ENCODE measurements around the gene LMBR1.
"Not testable (repeated sequence)": the region's sequence is repeated elsewhere in the genome, so short reads cannot be mapped to it uniquely, and the experiment has no call there.

Gene LMBR1

DNA sequence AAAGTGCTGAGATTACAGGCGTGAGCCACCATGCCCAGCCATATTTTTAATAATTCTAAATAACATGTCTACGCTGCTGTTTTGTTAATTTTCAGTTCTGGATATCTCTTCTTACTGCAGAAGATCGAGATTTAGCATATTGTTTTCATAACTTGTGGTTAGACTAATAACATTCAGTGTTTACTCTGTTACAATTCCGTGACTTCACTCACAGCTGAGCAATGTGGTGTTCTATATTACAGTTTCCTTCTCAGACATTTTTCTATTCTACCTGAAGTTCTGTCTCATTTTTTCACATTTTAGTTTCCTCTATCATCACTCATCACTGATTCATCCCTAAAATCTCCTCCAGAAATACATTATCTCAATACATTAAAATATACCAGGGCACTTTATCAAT, 241.5 kb downstream of the LMBR1 start:
- no peak for FAIRE-seq

DNA sequence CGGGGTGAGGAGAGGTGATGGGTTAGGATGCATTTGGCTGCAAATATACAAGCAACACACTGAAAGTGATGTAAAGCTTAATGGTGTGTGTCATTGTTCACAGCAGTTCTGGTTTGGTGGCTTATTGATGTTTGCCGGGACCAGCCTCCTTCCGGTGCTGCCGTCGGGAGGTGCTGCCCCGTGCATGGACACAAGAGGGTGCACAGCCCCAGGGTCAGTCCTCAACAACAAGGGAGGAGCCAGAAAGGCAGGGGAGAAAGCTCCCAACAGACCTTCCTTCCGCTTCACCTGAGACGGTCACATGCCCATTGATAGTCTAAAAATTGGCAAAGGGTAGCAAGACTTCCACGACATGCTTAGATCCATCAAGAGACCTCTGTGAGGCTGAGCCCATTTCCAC, 242.9 kb downstream of the LMBR1 start:
- FAIRE-seq, result no peak

DNA sequence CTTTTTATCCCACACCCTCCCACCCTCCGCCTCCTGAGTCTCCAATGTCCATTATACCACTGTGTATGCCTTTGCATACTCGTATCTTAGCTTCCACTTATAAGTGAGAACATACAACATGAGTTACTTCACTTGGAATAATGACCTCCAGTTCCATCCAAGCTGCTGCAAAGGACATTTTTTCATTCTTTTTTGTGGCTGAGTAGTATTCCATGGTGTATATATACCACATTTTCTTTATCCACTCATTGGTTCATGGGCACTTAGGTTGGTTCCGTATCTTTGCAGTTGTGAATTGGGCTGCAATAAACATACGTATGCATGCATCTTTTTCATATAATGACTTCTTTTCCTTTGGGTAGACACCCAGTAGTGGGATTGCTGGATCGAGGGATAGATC, 245.7 kb downstream of the LMBR1 start:
- not testable (repeated sequence) for FAIRE-seq

DNA sequence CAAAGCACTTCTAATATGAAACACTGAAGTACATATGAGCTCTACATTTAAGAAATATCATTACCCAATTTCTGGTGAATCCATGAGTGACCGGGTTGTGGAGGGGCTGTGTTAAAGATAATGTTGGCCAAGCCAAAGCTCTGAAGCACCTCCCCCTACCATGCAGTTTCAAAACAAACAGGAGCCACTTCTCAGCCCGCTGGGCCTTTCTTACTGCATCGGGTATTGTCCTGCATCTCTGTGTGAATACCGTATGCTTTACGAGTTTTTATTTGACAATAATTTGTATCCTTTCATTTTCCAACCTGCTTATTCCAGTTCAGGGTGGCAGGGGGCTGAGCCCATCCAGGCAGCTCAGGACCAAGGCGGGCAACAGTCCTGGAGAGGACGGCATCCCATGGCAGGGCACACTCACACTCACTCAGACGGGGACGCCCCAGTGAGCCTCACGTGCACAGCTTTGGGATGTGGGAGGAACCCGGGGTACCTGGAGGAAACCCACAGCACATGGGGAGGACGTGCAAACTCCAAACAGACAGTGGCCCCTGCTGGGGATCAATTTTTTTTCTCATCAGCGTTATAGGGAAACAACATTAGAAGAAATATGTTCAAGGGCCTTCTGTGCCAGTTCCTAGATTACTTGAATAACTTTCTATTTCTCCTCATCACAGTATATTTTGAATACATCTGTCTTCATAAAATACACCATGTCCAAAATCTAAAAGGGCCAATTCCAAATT, 250.5 kb downstream of the LMBR1 start:
- no peak for FAIRE-seq

DNA sequence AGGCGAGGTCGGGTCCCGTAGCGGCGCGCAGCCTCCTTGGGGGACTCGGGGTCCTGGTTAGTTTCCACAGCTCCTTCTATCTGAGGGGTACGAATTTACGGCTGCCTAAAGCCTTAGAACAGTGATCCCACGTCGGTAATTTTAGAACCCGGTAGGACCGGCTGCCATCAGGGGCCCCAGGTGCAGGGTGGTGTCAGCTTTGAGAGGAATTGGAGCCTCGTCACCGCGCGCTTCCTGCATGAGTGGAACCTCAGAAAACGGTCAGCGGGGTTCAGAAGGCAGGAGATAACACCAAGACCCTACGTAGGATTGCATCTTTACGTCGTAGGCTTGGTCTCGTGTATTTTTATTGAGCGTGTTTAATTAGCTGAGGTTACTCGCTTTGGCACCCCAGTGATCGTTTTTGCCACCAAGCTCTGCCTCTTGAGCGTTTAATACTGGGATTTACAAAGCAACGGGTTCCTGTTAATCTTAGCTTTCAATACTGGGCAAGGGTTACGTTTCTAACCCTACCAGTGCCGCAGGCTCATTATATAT, 252.0 kb downstream of the LMBR1 start:
- no peak for FAIRE-seq

DNA sequence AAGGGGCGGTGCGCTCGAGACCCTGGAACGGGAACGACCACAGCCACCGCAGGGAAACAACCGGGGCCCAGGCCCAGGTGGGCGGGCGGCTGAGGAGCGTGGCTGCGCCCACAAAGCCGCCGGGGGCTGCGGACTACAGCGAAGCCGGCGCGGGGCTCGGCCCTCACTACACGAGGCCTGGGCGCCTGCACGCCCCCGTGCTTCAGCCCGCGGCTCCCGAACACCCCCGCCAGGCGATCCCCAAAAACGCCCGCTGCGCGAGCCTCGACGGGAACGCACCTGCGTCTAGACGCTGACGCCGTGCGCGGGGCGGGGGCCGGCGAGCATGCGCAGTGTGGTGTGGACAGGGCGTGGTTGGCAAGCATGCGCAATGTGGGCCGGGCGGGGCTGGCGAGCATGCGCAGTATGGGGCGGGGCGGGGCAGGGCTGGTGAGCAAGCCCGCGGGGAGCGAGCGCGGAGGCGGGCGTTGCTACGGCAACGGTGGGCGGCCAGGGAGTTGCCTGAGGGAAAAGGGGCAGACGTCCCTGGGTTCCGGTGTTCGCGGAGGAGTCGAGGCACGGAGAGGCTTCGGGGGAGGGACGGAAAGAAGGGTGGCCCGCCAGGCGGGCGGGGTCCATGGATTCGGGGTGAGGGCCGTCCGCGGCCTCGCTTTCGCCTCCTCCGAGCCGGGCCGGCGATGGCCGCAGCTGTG, 252.6 kb downstream of the LMBR1 start, which contains the start of gene RNF32:
Gene RNF32 (plus strand): TSS at position 518 of the 692 bp plus-strand sequence. CDS start 3,104 bp downstream, outside the sequence.
- FAIRE-seq, result no peak

DNA sequence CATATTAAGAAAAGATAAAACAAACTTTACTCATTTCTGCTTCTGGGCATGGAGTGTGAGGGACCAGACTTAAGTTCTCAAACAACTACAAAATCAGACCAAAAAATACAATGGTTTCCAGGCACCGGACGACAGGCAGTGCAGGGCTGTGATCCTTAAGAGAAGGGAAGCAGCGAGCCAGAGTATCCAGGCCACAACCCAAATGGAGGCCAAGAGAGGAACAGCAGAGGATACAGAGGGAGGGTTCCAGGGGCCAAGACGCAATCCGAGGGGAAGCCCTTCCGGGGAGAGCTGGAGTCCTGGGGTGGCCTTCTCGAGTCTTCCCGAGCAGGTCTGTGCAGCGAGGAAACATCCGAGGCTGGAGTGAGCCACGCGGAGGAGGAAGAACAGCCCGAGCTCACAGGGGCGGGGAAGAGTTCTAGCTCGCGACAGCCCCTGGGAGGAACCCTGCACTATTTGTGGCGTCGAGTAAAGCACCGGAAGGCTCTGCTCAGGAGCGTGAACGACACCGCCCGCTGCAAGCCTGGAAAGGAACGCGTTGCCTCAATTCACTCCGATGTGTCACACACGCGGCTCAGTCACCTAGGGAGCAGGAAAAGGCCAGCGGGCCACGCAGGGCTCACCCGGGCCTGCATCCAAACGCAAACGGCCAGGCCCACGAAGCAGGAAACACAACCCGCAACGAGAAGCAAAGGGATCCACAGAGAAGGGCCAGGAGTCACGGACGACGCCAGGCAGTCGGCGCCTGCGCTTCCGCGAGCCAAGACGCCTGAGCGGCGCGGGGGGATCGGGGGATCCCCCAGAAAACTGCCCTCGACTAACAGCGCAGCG, 253.3 kb downstream of the LMBR1 start:
- no peak for FAIRE-seq

DNA sequence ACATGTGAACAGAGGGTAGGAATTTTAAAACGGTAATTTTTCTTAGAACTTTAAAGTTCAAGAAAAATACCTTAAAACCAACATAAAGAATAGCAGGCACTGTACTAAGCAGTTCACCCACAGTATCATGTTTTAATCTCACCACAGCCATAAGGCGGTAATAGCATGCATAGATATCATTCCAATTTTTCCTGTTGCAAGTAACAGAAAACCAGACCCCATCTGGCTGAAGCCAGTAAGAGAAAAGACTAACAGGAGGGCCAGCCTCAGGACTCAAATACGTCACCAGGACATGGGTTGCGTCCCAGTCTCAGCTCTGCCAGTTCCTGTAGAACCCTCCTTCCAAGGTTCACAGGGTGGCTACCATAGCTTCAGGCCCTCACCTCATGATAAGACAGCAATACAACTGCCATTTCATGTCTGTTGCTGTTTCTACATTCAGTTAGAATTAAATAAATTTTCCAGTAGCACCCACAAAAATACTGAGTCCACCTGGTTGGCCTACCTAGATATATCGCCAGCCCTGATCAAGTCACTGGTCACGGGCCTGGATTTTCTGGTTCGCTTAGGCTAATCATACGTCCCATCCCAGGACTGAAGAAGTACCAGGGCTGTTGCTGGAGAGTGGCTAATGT, 254.4 kb downstream of the LMBR1 start:
- FAIRE-seq, result no peak

DNA sequence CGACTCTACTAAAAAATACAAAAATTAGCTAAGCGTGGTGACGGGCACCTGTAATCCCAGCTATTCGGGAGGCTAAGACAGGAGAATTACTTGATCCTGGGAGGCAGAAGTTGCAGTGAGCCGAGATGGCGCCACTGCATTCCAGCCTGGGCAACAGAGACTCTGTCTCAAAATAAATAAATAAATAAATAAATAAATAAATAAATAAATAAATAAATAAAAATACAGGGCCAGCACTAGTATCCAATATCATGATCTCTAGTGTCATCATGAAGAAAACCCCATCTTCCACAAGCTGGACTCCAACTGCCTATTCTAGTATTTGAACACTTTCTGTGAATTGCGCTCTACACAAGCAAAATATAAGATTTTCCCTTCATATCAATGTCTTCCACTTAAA, 255.9 kb downstream of the LMBR1 start:
- FAIRE-seq, result not testable (repeated sequence)

DNA sequence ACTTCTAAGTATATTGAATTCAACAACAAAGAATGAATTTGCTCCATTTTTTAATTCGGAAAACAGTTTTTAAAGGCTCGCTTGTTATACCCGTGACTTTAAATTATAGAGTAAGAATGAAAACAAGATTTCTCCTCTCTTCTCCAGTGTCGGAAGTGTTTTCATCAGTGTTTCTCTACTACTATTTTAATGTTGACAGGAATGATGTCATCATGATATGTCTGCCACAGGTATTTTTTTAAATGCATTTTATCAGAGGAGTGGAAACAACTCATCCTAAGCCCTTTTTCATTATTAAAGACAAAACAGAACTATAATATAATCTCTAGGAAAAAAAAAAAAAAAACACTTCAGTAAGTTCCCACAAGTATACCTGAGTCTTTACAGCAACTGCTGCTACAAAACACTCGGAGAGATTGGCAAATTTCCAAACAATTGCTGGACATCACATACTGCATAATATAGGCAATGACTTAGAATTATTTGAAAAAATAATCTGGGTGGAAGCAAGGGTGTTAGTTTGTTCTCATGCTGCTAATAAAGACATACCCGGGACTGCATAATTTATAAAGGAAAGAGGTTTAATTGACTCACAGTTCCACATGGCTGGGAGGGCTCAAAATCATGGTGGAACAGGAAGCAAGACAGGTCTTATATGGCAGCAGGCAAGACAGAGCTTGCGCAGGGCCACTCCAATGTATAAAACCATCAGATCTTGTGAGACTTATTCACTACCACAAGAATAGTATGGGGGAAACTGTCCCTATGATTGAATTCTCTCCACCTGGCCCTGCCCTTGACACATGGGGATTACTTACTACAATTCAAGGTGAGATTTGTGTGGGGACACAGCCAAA, 257.2 kb downstream of the LMBR1 start:
- no peak for FAIRE-seq

DNA sequence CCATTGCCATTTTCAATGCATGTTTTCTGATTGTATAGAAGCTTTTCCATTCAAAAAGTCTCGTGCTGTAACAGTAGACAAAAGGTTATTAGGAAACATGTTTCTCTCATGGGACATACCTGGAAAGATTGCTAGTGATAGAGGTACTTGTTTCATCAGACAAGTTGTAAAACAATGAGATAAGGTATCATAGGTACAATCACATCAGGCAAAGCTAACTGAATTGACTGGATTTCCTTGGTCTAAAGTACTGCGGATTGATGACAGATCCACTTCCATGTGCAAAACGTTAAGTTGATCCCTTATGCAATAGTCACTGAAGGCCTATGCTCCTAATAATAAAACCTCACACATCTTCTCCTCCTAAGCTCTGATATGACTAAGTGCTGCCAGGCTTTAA, 258.9 kb downstream of the LMBR1 start:
- FAIRE-seq, result no peak

DNA sequence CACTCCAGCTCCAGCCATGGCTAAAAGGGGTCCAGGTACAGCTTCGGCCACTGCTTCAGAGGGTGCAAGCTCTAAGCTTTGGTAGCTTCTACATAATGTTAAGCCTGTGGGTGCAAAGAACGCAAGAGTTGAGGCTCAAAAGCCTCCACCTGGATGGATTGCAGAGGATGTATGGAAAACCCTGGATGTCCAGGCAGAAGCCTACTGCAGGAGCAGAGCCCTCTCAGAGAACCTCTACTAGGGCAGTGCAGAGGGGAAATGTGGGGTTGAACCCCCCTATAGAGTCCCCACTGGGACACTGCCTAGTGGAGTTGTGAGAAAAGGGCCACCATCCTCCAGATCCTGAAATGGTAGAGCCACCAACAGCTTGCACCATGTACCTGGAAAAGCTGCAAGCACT, 263.1 kb downstream of the LMBR1 start:
- no peak for FAIRE-seq

DNA sequence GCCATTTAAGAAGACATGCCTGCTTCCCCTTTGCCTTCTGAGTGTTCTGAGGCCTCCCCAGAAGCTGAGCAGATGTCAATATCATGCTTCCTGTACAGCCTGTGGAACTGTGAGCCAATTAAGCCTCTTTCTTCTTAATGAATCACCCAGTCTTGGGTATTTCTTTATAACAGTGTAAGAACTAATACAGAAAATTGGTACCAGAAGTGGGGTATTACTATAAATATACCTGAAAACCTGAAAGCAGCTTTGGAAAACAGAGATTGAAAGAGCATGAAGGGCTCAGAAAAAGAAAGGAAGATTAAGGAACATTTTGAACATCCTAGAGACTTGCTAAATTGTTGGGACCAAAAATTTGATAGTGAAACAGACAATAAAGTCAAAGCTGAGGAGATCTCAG, 264.4 kb downstream of the LMBR1 start:
- FAIRE-seq, result no peak

Data from A204.1 (cell line).